ENCODE data around the gene CCDC192.

The CCDC192 gene

DNA sequence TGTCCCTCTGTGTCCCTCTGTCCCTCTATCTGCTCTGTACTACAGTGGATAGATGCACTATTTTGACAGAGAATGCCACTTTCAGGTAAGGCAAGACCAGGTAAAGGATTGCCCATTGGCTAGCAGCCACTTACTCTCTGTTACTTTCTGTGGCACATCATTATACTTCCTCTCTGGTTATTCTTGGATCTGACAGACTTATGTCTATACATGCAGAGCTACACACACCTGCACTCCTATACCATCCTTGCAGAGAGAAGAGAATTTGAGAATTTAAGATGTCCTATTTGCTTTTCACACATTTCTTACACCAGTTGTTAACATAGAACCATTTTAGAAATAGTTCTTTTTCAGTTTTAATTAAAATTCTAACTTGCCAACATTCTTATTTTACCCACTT is 216.6 kb downstream of the CCDC192 start:
- no peak for TF ChIP-seq POLR2A (IDR thresholded peaks at IDR 0.05; ENCODE audit: low read depth, low read length)
- DNase-seq (ENCODE audit: insufficient read length, low spot score) (no peak), FAIRE-seq (no peak)

DNA sequence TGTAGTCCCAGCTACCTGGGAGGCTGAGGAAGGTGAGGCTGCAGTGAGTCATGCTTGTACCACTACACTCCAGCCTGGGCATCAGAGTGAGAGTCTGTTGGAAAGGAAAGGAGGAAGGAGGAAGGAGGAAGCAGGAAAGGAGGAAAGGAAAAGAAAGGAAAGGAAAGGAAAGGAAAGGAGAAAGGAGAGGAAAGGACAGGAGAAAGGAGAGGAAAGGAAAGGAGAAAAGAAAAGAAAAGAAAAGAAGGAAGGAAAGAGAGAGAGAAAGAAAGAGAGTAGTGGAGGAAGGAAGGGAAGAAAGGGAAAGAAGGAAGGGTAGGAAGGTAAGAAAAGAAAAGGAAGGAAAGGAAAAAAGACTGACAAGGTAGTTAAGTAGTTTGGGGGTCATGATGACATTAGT is 217.7 kb downstream of the CCDC192 start:
- FAIRE-seq (no peak), DNase-seq (ENCODE audit: insufficient read length, low spot score) (no peak)
- TF ChIP-seq POLR2A (IDR thresholded peaks at IDR 0.05; ENCODE audit: low read depth, low read length): no peak

DNA sequence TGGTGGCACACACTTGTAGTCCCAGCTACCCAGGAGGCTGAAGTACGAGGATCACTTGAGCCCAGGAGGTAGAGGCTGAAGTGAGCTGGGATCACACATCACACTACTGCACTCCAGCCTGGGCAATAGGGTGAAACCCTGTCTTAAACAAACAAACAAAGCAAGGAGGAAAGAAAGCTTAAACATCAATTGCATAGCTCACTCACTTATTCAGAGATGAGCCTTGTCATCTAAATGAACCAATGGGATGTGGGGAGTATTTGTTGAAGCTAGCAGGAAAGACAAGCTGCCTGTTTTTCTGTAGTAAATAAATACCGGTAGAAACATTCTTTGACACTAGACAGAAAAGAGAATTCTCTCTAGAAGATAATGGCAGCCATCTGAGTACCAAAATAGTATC is 219.4 kb downstream of the CCDC192 start:
- FAIRE-seq (no peak), DNase-seq (ENCODE audit: insufficient read length, low spot score) (no peak)
- TF ChIP-seq POLR2A (IDR thresholded peaks at IDR 0.05; ENCODE audit: low read depth, low read length): no peak

DNA sequence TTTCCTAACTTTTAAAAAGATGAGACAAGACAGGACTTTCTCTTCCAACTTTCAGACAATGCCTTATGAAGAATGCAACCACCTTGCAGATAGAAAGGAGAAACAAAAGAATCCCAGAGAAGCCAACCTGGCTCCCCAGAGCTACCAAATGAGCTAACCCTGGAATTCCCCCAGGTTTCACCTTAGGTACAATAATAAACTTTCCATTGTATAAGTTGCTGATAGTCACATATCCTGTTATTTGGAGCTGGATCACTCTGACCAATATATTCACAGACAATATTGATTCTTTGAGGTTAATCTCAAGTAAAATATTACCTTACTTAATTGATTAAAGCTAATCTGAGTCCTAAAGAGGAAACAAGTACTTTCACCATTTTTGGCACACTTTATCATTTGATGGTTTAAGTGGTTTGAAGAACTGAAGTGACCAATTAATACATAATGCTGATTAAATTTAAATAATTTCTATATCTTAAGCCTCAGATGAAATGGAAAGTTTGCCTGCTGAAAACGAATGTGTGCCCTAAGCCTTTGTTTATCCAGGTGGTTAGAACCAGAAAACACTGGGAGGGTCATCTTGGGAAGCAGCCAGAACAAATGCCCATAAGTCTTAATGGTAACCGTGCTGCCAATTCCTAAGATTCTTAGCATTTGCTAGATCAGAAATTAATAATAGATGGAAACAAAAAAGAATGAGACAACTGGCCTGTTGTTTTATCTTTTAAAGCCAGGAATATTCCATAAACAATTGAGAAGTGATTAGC is 220.8 kb downstream of the CCDC192 start:
- TF ChIP-seq POLR2A (IDR thresholded peaks at IDR 0.05; ENCODE audit: low read depth, low read length): no peak
- FAIRE-seq: no peak
- no peak for DNase-seq (ENCODE audit: insufficient read length, low spot score)

DNA sequence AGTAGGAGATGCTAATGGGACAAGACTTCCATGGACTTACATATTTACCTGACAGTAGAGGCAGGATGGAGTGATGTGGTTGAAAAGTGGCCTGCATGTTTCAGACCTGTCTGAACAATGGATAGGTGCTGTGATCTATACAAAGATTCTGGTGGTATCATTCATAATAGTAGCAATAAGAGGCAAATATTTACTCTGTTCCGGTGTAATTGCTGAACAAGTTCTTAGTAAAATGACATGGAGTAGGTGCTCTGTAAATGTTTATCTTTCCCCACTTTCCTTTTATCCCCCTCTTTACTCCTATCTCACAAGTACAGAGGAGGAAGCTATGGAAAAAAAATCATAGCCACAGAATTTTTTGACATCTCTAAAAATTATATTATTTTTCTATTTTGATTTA is 221.4 kb downstream of the CCDC192 start:
- DNase-seq (ENCODE audit: insufficient read length, low spot score) (no peak), FAIRE-seq (no peak)
- TF ChIP-seq POLR2A (IDR thresholded peaks at IDR 0.05; ENCODE audit: low read depth, low read length): no peak

DNA sequence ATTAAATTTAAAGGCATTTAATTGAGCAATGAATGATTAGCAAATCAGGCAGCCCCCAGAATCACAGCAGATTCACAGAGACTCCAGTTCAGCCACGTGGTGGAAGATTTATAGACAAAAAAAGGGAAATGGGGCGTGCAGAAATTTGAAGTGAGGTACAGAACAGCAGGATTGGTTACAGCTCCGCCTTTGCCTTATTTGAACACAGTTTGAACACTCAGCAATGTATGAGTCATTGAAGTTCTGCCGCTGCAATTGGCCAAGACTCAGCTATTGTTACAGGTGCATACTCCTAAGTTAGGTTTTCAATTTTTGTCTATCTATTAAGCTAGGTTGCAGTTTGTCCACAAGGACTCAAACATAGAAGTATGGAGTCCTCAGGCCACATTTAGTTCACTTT is 222.7 kb downstream of the CCDC192 start:
- FAIRE-seq (no peak), DNase-seq (ENCODE audit: insufficient read length, low spot score) (no peak)
- no peak for TF ChIP-seq POLR2A (IDR thresholded peaks at IDR 0.05; ENCODE audit: low read depth, low read length)

DNA sequence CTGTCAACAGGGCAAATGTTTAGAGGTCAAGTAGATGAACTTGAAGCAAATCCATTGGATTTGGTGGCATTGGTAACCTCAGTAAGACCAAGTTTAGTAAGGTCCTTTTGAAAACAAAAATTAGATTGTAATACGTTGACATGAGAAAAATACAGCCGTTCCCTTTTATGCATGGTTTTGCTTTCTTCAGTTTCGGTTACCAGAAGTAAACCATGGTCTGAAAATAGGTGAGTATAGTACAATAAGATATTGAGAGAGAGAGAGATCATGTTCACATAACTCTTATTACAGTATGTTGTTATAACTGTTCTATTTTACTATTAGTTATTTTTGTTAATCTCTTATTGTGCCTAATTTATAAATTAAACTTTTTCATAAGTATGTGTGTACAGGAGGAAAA is 223.8 kb downstream of the CCDC192 start:
- TF ChIP-seq POLR2A (IDR thresholded peaks at IDR 0.05; ENCODE audit: low read depth, low read length): no peak
- FAIRE-seq (no peak), DNase-seq (ENCODE audit: insufficient read length, low spot score) (no peak)

DNA sequence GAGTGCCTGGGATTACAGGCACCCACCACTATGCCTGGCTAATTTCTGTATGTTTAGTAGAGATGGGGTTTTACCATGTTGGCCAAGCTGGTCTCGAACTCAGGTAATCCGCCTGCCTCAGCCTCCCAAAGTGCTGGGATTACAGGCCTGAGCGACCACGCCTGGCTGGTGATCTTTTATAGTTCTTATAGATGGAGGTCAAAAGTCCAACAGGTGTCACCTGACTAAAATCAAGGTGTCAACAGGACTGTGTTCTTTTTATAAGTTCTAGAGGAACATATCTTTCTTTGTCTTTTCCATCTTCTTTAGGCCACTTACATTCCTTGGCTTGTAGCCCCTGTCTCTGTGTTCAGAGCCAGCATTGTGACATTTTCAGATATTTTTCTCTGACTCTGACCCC is 224.9 kb downstream of the CCDC192 start:
- no peak for TF ChIP-seq POLR2A (IDR thresholded peaks at IDR 0.05; ENCODE audit: low read depth, low read length)
- FAIRE-seq: no peak
- DNase-seq (ENCODE audit: insufficient read length, low spot score): no peak

DNA sequence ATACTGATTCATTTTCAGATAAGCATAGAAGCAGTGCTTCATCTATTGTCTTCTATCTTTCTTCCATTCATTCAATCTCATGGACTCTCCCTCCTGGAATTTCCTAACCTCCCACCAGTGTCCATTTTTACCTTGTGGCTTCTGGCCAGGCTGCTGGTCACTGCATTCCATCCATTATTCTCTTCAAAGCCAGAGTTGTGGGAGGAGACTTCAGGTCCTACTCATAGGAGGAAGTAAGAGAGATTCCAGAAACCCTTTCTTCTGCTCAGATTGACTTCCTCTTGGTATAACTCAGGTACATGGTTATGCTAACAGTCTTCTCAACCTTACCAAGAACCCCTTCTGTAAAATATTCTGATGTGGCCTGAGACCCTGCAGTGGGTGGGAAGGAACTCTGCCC is 227.1 kb downstream of the CCDC192 start:
- DNase-seq (ENCODE audit: insufficient read length, low spot score) (peak; percentile 17), FAIRE-seq (no peak)
- no peak for TF ChIP-seq POLR2A (IDR thresholded peaks at IDR 0.05; ENCODE audit: low read depth, low read length)

DNA sequence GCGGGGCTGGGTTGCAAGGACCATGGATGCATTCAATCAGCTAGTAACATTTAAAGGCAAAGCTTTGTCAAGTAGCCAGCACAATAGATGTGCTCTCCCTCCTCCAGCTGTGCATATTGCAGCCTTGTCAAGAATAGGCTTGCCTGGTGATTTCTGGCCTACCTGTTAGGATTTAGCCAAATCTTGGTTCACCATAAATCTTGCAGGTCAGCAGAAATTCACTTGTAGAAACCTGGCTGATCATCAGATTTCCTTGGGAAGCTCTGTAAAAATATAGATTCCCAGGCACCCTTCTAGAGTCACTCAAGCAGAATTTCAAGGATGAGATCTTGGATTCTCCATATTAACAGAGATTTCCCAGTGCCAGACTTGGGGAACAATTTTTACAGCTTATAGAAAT is 228.2 kb downstream of the CCDC192 start:
- DNase-seq (ENCODE audit: insufficient read length, low spot score) (no peak), FAIRE-seq (no peak)
- no peak for TF ChIP-seq POLR2A (IDR thresholded peaks at IDR 0.05; ENCODE audit: low read depth, low read length)

DNA sequence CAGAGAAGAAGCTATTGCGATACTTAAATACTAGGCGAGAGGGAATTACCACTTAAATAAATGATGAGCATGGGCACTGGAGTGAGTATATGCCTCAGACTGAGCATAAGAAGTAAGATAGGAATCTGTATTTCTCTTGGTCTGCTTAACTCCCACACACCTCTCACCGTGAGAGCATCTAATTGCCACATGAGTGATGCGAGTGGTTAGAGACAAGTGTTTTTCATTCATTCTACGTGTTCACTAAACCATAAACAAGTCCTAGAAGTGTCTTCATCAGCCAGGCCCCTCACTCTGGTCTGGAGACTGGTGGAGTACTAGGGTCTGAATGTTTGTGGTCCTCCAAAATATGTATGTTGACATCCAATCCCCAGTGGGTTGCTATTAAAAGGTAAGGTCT is 230.2 kb downstream of the CCDC192 start:
- DNase-seq (ENCODE audit: insufficient read length, low spot score): no peak
- FAIRE-seq: no peak
- TF ChIP-seq POLR2A (IDR thresholded peaks at IDR 0.05; ENCODE audit: low read depth, low read length): no peak

DNA sequence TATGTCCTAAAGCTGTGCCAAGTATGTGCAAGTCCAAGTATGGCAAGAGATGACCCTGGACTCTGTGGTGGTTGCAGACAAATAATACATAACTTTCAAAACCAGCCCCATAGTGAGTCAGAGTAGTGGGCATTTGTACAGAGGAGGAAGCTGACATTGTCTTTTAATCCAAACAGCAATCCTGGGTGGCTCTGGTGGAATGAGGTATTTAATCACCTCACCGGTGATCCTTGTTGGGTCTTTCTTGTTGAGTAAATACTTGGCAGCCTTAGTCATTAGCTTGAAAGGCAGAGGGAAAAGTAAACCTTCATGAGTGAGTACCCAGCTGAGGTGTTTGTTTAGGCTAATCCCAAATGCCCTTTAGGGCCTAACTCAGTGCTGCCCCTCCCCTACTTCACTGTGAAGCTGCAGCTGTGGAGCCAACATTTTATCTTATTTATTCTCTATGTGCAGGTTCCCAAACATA is 231.6 kb downstream of the CCDC192 start:
- peak; percentile 91 for FAIRE-seq
- DNase-seq (ENCODE audit: insufficient read length, low spot score): peak; percentile 42
- TF ChIP-seq POLR2A (IDR thresholded peaks at IDR 0.05; ENCODE audit: low read depth, low read length): no peak

DNA sequence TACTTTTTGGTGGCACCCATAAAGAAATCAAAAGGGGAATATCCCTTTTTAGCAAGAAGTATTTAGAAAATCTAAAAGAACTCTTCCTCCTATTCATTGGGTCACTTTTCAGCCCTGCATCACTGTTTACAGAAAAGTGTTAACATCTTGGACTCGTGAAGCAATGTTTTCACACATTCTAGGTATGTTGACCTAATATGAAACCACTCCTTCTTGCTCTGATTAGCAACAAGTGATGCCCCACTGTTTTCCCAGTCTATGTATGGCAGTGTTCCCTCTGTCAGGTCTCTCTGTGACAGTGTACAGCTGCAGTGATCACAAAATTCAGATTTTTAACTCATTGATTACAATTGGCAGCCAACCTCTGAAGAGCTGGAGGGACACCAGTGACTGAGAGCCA is 232.2 kb downstream of the CCDC192 start:
- TF ChIP-seq POLR2A (IDR thresholded peaks at IDR 0.05; ENCODE audit: low read depth, low read length): no peak
- FAIRE-seq: no peak
- DNase-seq (ENCODE audit: insufficient read length, low spot score): no peak

DNA sequence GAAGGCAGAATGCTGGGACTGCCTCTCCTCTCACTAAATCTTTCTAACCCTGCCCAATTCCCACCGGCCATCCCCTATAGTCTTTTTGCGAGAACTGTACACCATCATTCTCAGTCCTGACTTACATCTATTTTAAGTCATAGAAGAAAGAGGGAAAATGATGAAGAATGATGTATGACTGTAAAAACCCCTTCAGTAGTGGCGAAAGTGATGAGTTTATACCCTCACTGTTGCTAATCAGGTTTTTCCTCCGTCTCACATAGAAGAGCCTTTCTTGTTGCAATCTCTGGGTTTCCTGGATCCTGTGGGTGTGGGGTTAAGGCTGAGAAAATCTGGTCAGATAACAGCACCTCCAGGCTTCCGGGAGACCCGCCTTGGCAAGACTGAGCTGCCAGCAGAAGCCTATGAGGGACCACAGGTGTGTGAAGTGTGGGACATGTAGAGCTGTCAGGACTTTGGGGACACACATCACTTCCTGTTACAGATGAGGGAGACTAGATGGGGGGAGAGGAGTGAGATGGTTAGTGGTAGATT is 233.3 kb downstream of the CCDC192 start:
- DNase-seq (ENCODE audit: insufficient read length, low spot score) (no peak), FAIRE-seq (no peak)

DNA sequence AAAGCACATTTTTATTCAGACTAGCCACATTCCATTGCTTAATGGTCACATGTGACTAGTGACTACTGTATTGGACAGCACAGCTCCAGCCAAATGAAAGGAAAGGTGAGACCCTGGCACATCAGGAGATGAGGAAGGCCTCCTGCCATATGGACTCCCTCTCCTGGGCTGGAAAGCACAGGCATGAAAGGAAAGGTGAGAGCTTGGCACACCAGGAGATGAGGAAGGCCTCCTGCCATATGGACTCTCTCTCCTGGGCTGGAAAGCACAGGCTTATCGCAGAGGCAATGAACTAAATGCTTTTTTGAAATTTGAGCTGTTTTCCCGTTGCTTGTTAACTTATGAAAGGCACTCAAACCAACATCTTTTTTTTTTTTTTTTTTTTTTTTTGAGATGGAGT is 235.6 kb downstream of the CCDC192 start:
- no peak for TF ChIP-seq POLR2A (IDR thresholded peaks at IDR 0.05; ENCODE audit: low read depth, low read length)
- FAIRE-seq: no peak
- DNase-seq (ENCODE audit: insufficient read length, low spot score): no peak

More for the DNA sequence above, 233.3 kb downstream of the CCDC192 start:
- TF ChIP-seq POLR2A (IDR thresholded peaks at IDR 0.05; ENCODE audit: low read depth, low read length): no peak

Measured in H54 (cell line).